ENCODE results near the gene GLRA3.
A peak's percentile ranks its signal among the peaks of the same experiment; 100 is the strongest.
"Not testable (repeated sequence)": the region's sequence is repeated elsewhere in the genome, so short reads cannot be mapped to it uniquely, and the experiment has no call there.

Gene GLRA3

GRCh38 chr4:174828845-174829701, at the start of gene GLRA3:
Gene GLRA3, minus strand, starts transcription at chr4:174829247. Its CDS starts 436 bp downstream, at chr4:174828811.
- DNase-seq: peak; percentile 23

GRCh38 chr4:174874898-174875297, 45.9 kb upstream of the GLRA3 start:
- DNase-seq: no peak

GRCh38 chr4:174873931-174874330, 44.9 kb upstream of the GLRA3 start:
- no peak for DNase-seq

- DNase-seq: not testable (repeated sequence)
Observed at GRCh38 chr4:174873146-174873545, 44.1 kb upstream of the GLRA3 start.

- DNase-seq: no peak
Observed at GRCh38 chr4:174871407-174871806, 42.4 kb upstream of the GLRA3 start.

GRCh38 chr4:174870311-174870710, 41.3 kb upstream of the GLRA3 start:
- no peak for DNase-seq

GRCh38 chr4:174869339-174869738, 40.3 kb upstream of the GLRA3 start:
- no peak for DNase-seq

- no peak for DNase-seq
Observed at GRCh38 chr4:174867903-174868302, 38.9 kb upstream of the GLRA3 start.

- no peak for DNase-seq
Observed at GRCh38 chr4:174865418-174865985, 36.5 kb upstream of the GLRA3 start.

- no peak for DNase-seq
Observed at GRCh38 chr4:174864031-174864430, 35.0 kb upstream of the GLRA3 start.

GRCh38 chr4:174860588-174860987, 31.5 kb upstream of the GLRA3 start:
- DNase-seq: no peak

GRCh38 chr4:174859904-174860303, 30.9 kb upstream of the GLRA3 start:
- no peak for DNase-seq

- DNase-seq: no peak
Observed at GRCh38 chr4:174856926-174857800, 28.1 kb upstream of the GLRA3 start.

GRCh38 chr4:174855050-174855449, 26.0 kb upstream of the GLRA3 start:
- DNase-seq: no peak

GRCh38 chr4:174853629-174854028, 24.6 kb upstream of the GLRA3 start:
- DNase-seq: no peak

- no peak for DNase-seq
Observed at GRCh38 chr4:174848596-174848995, 19.5 kb upstream of the GLRA3 start.

GRCh38 chr4:174847801-174848427, 18.9 kb upstream of the GLRA3 start:
- no peak for DNase-seq

- no peak for DNase-seq
Observed at GRCh38 chr4:174835536-174835935, 6.5 kb upstream of the GLRA3 start.

- no peak for DNase-seq
Observed at GRCh38 chr4:174834477-174834876, 5.4 kb upstream of the GLRA3 start.

GRCh38 chr4:174826660-174827059, 2.4 kb downstream of the GLRA3 start:
- DNase-seq: no peak

- no peak for DNase-seq
Observed at GRCh38 chr4:174815282-174815681, 13.8 kb downstream of the GLRA3 start.

GRCh38 chr4:174813292-174813691, 15.8 kb downstream of the GLRA3 start:
- DNase-seq: no peak

- DNase-seq: no peak
Observed at GRCh38 chr4:174810834-174811233, 18.2 kb downstream of the GLRA3 start.

Data from activated T-cell treated with anti-CD3 and anti-CD28 coated beads, Interleukin-2, amount 50 U/mL, for 48 hours (primary cell).